HG03565 (cell line): ENCODE results near the gene BAZ1A.

Source experiments
- ATAC-seq: cut with Tn5 transposase; IDR thresholded peaks from one replicate; pipeline ENCODE4 v1.9.1; 2021; ENCODE audit warnings: mild to moderate bottlenecking, moderate library complexity; ENCODE audit not compliant: unreplicated experiment

BAZ1A gene, protein sequence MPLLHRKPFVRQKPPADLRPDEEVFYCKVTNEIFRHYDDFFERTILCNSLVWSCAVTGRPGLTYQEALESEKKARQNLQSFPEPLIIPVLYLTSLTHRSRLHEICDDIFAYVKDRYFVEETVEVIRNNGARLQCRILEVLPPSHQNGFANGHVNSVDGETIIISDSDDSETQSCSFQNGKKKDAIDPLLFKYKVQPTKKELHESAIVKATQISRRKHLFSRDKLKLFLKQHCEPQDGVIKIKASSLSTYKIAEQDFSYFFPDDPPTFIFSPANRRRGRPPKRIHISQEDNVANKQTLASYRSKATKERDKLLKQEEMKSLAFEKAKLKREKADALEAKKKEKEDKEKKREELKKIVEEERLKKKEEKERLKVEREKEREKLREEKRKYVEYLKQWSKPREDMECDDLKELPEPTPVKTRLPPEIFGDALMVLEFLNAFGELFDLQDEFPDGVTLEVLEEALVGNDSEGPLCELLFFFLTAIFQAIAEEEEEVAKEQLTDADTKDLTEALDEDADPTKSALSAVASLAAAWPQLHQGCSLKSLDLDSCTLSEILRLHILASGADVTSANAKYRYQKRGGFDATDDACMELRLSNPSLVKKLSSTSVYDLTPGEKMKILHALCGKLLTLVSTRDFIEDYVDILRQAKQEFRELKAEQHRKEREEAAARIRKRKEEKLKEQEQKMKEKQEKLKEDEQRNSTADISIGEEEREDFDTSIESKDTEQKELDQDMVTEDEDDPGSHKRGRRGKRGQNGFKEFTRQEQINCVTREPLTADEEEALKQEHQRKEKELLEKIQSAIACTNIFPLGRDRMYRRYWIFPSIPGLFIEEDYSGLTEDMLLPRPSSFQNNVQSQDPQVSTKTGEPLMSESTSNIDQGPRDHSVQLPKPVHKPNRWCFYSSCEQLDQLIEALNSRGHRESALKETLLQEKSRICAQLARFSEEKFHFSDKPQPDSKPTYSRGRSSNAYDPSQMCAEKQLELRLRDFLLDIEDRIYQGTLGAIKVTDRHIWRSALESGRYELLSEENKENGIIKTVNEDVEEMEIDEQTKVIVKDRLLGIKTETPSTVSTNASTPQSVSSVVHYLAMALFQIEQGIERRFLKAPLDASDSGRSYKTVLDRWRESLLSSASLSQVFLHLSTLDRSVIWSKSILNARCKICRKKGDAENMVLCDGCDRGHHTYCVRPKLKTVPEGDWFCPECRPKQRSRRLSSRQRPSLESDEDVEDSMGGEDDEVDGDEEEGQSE (N-terminal part only)

DNA sequence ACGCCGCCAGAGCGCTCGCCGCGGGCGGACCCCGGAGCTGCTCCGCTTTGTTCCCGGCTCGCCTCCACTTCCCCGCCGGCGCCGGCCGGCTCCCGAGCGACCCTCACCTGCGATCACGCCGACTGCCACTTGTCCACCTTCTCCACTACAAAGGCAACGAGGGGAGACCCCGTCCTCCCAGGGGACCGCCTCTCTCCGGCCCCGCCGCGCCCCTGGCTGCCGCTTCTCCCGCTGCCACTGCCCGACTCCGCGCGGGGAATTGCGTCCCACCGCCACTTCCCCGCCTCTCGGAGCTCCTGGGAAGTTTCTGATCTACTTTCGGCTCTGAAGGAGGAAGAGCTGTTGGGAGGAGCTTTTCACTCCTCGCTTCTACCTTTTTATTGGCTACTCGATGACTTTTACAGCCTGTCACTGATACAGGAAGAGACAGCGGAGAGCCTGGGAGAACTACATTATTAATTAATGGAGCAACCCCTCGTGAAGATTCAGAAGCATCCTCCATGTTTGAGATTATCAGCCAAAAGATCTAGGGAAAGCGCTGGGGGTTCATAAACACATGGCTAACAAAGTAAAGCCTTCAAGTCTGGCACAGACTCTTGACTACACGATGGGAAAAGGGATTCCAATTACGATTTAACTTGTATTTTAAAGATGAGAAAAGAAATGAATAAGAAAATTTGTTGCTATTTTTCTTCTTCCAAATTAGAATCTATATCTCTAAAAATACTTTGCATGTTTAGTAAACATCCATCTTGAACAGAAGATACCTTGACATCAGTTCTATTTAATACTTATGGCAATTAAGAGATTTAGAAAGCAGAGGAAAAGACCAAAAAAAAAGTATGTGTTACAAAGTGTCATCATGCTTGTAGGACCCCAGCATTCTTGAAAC is at the start of gene BAZ1A:
BAZ1A (minus strand) TSS at position 330 of the 892 bp plus-strand sequence. CDS start 756 bp downstream, outside the sequence.
- peak; percentile 25 for ATAC-seq

DNA sequence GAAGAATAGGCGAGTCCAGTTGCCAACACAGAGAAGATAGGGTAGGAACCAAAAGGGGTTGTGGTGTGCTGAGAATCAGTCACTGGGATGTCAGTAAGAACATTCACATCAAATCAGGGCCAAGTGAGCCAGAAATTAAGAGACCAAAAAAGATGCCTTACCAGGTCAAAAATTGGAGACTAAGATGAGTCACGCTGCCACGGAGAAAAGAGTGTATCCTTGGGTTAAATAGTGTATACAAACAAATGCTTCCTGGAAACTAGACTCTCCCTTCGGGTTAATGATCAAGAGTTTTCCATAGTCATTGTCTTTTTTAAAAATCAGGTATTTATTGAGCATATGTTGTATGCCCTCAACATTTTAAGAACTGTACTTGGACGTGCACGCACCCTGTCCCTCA is 45.2 kb upstream of the BAZ1A start:
- no peak for ATAC-seq

DNA sequence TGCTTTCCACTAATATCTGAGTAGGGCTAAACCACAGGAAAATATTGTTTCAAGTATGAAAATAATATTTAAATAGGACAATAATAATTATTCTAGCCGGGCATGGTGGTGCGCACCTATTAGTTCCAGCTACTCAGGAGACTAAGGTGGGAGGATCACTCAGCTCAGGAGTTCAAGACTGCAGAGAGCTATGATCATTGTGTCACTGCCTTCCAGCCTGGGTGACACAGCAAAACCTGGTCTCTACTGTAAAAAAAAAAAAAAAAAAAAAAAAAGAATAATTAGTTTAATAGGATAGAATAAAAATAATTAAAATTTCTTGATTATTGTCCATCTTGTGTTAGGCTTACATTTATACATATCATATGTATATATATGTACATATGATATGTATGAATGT is 38.5 kb upstream of the BAZ1A start:
- no peak for ATAC-seq

DNA sequence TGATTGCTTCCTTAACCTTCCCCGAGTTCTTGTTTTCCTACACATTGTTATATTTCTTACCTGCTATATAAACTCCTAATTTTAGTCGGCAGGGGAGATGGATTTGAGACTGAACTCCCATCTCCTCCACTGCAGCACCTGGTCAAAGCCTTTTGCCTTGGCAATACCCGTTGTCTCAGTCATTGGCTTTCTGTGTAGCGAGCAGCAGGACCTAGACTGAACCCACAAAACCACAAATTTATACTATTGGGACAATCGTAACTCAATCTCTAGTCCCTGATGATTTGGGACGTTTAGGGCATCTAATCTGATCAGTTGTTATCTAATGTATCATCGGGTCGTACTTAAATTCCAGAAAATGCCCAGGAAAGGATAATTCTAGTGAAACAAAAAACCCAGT is 37.8 kb upstream of the BAZ1A start:
- no peak for ATAC-seq

DNA sequence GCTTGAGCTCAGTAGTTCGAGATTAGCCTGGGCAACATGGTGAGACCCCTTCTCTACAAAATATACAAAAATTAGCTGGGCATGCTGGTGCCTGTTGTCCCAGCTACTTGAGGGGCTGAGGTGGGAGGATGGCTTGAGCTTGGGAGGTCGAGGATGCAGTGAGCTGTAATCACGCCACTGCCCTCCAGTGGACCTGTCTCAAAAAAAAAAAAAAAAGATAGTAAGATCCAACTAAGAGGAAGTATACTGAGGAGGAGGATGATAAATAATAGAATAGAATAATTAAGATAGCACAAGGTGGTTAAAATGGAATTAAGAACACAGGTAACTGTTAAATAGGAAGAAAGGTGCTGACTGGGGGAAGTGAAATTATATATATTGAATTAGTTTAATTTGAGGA is 37.0 kb upstream of the BAZ1A start:
- no peak for ATAC-seq

DNA sequence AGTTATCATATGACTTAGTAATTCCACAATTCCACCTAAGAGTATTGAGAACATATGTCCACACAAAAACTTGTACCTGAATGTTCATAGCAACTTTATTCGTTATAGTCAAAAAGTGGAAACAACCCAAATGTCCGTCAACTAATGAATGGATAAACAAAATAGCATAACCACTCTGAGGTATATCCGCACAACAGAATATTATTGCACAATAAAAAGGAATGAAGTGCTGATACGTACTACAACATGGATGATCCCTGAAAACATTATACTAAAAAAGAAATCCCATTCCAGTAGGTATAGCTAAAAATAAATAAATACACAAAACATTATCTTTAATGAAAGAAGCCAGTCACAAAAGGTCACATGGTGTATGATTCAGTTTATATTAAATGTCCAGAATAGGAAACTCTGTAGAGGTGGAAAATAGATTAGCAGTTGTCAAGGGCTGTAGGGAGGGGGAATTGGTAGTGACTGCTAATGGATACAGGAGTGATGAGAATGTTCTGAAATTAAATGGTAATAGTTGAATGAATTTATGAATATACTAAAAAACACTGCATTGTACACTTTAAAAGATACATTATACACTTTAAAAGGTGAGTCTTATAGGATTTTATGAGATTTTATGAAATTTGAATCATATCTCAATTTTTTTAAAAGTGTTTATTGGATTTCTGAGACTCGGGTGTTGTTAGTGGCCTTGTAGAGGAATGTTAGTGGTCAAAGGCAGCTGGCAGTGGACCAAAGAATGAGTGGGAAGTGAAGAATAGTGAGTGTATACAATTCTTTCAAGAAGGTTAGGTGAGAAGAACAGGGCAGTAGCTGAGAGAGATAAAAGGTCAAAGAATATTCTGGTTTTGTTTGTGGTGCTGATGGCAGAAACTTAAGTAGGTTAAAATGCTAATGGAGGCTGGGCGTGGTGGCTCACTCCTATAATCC is 36.3 kb upstream of the BAZ1A start:
- ATAC-seq, result no peak

DNA sequence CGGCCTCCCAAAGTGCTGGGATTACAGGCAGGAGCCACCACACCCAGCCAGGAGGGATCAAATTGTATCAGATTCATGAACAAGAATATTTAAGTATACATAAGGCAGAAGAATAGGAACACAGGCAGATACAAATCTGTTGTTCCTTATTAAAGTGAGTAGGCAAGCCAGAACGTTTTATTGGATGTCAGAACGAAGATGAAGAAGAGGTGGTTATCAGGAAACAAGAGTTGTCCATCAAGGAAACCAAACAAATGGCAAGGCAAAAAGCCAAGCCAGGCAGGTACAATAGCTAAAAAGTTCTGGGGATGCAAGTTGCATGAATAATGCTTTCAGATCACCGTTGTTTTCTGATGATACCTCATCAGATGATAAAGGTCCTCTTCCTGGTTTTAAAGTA is 31.1 kb upstream of the BAZ1A start:
- ATAC-seq, result no peak

DNA sequence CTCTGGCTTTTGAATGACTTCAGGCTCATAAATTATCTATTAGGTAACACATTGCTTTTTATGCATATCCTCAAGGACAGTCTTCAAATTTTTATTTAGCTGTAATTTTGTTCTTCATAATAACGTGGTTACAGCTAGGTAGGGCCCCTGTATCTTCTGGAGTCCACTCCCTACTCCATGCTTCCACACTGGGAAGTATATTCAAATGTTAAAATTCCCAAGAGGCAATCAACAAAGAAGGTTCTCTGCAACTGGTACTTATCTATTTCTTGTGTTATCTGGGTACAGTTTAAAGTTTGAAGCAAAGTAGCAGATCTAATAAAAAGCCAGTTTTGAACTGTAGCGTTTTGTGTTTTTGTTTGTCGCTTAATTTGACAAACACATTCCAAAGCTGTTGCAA is 20.1 kb upstream of the BAZ1A start:
- ATAC-seq, result no peak

DNA sequence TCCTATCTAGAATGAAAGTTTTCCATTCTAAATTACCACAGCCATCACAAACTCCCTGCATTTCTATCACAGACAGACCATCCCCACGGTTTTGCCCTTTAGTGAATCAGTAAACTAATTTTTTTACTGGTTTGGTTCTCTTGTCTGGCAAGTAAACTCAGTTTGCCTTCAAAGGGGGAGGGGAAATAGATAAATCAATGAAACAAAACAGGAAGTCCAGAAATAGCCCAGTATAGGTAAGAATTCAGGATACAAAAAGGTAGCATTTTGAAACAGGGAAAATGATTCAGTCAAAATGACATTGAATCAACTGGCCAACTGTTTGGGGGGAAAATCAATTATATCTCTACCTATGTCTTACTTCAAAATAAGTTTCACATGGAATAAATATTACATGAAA is 15.8 kb upstream of the BAZ1A start:
- no peak for ATAC-seq

DNA sequence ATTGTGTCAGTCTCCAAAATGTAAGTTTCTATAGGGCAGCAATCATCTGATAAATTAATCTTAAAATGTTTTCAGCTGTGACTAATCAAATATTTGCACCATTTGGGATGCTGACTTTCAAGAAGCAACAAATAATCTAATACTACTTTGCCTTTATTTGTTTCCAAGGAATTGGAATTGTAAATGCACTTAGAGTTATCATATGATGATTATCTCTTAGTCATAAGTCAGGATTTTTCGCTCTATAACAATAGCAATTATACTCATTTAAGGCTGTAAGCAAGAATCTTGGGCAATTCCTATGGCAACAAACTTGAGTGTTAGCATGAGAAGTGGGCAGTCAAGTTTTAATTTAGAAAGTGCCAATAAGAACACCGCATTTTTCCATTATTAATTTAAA is 13.0 kb upstream of the BAZ1A start:
- no peak for ATAC-seq

DNA sequence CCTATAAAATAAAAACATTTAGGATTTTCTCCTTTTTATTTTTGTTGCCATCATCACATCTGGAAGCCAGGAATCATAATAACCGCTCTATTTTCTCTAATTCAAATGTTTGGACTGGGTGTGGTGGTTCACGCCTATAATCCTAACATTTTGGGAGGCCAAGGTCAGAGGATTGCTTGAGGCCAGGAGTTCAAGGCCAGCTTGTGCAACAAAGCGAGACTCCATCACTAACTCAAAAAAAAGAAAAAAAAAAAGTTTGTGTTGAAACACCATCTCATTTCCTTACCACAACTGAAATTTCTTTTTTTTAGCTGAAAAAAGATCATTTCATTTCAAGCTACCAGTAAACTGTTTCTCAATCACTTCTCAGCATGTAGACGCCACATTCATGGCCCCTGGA is 8.8 kb upstream of the BAZ1A start:
- no peak for ATAC-seq

DNA sequence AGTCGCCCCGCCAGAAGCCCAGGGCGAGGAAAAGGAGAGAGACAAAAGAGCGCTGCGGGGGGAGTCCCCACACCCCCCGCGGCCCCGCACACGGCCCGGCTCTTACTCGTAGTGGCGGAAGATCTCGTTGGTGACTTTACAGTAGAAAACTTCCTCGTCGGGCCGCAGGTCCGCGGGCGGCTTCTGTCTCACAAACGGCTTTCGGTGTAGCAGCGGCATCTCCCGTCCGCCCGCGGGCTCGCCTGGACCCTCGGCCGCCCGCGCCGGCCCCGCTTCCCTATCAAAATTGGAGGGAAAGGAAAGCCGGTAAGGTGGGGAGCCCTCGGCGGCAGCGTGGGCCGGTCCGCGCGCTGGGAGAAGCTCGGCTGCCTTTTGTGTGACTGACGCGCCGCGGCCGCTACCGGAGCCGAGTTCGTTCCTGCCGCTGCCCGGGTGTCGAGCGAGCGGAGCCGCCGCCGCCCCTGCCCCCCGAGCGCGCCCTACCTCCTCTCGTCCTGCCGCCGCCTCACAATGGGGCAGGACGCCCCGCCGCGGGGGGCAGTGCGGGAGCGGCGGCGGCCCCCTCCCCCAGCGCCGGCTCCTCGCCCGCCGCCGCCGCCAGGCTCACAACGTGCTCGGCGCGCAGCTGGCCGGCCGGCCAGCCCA is 652 bp downstream of the BAZ1A start:
- ATAC-seq, result peak; percentile 19

DNA sequence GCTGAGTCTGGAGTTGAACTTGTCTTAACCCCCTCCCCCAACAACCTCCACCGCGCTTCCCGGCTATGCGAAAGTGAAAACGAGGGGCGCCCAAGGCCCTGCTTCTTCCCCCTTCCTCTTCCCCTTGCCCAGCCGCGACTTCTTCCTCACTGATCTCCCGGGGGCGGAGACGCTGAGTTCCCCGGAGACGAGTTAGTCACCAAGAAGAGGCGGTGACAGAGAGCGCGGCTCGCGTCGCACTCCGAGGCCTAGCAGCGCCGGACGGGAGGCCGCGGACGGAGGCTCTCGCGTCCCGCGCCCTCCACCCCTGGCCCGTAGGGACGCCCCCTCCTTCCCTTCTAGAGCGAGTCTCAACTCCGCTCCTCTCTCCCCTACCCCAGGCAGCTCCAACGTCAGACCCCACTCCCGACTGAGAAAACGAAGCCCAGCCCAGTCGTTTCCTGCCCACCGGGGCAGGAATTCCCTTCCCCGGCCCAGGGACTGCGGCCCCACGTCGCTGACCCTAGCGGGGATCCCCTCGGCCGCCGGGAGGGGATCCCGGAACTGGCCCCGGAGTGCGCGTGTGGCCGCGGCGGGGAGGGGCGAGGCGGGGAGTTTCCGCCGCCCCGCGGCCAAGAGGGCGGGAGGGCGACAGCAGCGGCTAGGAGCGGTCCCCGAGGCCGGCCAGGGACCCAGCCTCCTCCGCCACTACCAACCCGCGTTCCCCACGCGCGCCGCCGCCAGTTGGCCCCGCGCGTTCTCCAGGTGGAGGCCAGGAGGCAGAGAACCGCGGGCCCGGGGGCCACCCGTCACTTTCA is 1.4 kb downstream of the BAZ1A start:
- peak; percentile 41 for ATAC-seq

DNA sequence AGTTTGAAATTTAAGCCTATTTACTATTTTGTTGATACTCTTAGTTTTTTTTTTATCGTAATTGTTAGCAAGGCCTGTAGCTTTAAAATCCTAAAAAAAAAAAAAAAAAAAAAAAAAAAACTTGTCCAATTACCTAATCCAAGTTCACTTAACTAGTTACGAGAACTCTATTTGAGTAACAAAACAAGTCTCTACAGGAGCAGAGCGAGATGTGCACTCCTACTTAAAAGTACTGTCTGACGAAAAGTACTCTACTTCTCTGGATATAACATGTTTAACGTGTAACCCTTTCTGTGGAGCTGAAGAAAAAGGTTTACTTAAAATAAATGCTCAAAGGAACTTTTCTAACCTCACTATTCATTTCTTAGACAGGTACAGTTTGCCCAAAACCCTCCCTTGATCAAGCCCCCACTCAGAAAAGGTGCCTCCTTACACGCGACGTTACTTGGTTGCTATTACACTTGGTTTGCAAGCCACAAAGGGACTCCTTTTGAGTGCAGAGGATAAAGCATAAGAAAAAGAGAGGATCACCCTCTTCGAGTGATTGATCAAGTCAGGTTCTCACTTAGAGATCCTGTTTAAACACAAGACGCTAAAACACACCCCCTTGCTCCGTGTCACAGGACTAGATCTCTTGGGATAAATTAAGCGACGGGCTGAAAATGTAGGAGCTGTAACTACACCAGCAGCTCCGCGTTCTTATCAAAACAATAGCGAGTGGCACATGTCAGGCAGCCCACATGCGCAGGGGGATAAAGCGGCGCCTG is 2.2 kb downstream of the BAZ1A start:
- ATAC-seq, result peak; percentile 5

DNA sequence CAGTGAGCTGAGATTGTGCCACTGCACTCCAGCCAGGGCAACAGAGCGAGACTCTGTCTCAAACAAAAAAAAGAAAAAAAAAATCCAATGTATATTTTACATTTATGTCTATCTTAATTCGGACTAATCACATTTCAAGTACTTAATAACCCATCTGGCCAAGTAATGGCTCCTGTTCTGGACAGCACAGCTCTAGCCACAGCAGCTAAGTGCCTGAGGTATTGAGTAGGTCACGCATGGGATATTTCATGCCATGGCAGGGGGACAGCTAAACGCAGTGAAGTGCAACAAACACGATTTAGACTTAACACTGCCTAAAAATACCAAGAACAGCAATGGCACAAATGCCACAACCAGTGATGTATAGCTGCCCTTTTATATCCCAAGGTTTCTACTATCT is 8.0 kb downstream of the BAZ1A start:
- ATAC-seq, result no peak

DNA sequence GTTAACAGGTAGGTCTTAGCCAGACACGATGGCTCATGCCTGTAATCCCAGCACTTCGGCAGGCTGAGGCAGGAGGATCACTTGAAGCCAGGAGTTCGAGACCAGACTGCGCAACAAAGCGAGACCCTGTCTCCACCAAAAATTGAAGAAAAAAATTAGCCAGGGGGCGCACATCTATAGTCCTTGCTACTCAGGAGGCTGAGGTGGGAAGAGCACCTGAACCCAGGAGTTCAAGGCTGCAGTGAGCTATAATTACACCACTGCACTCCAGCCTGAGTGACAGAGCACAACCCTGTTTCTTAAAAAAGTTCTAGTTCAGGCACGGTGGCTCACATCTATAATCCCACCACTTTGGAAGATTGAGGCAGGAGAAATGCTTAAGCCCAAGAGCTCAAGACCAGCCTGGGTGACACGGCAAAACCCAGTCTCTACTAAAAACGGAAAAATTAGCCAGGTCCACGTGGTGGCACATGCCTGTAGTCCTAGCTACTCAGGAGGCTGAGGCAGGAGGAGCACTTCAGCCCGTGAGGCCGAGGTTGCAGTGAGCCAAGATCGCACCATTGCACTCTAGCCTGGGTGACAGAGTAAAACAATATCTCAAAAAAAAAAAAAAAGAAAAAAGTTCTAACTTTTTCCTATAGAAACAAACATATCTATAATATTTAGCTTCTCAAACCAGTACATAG is 9.1 kb downstream of the BAZ1A start:
- no peak for ATAC-seq

DNA sequence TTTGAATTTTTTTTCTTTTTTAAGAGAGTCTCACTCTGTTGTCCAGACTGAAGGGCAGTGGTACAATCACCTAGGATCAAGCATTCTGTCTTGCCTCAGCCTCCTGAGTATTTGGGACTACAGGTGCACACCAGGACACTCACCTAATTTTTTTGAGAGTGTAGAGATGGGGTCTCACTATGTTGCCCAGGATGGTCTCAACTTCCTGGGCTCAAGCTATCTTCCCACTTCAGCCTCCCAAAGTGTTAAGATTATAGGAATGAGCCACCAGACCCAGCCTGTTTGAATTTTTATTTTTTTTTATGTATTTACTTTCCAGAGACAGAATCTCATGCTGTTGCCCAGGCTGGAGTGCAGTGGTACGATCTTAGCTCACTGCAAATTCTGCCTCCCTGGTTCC is 11.3 kb downstream of the BAZ1A start:
- ATAC-seq, result no peak
